Measurements from ENCODE around the gene SEMA4F. TPM values are rescaled to one million over a fixed set of nuclear protein-coding genes. Genes with fewer than 3 reads are reported as not detected.

The SEMA4F gene
- total RNA-seq, 2 experiments from 2014 or later = 6.8 to 7.3 TPM

GRCh38 chr2:74618410-74619083 lies 35.5 kb upstream of the SEMA4F start:
- POLR2A ChIA-PET = no interaction called here
- Mint-ChIP-seq H3K9me3 (no peaks in the 10 kb centered on the region), H3K4me3 (no peak overlapping the region), H3K4me1 (ENCODE audit: low read depth) (no peaks in the 10 kb centered on the region), H3K27me3 (peaks cover 27% of the 10 kb centered on the region), H3K27ac (no peak overlapping the region), H3K36me3 (ENCODE audit: low read depth) (no peaks in the 10 kb centered on the region)
- DNase-seq = no peak
- CTCF ChIA-PET = no interaction called here
- Histone ChIP-seq H3K36me3 (ENCODE audit: insufficient read depth, low read length) (no peaks in the 10 kb centered on the region), H3K27me3 (ENCODE audit: control insufficient read depth in 1 of 2, insufficient read depth in 2 of 2, low read length in 2 of 2) (peaks cover 8 to 25% of the 10 kb centered on the region in 2 experiments), H3K9me3 (ENCODE audit: control insufficient read depth in 1 of 2, insufficient read depth in 1 of 2, low read length in 2 of 2) (no peaks in the 10 kb centered on the region), H3K4me1 (ENCODE audit: insufficient read depth, low read length) (no peaks in the 10 kb centered on the region), H3K4me3 (ENCODE audit: low read length) (no peak overlapping the region), H3K27ac (ENCODE audit: low read depth in 1 of 2, low read length in 2 of 2) (no peak overlapping the region)
- no peak for TF ChIP-seq CTCF (IDR thresholded peaks at IDR 0.05)
- no peak for ATAC-seq (ENCODE audit: poor library complexity)
- intact Hi-C loops (cut with DNase I, micrococcal nuclease) = no loop called here

GRCh38 chr2:74619651-74620297 lies 34.3 kb upstream of the SEMA4F start:
- ATAC-seq (ENCODE audit: poor library complexity) = no peak
- no peaks in the 10 kb centered on the region for H3K36me3 ChIP-seq (ENCODE audit: insufficient read depth, low read length)
- H3K4me1 ChIP-seq (ENCODE audit: insufficient read depth, low read length) = no peaks in the 10 kb centered on the region
- peaks cover 2 to 13% of the 10 kb centered on the region in 2 experiments for H3K27me3 ChIP-seq (ENCODE audit: control insufficient read depth in 1 of 2, insufficient read depth in 2 of 2, low read length in 2 of 2)
- intact Hi-C loops (cut with DNase I, micrococcal nuclease) = no loop called here
- DNase-seq = no peak
- H3K27ac ChIP-seq (ENCODE audit: low read depth in 1 of 2, low read length in 2 of 2) = no peak overlapping the region
- peaks cover 15% of the 10 kb centered on the region for H3K27me3 Mint-ChIP-seq
- H3K27ac Mint-ChIP-seq = no peak overlapping the region
- ChIA-PET CTCF (no interaction called here), POLR2A (no interaction called here)
- no peaks in the 10 kb centered on the region for H3K36me3 Mint-ChIP-seq (ENCODE audit: low read depth)
- H3K4me3 Mint-ChIP-seq = no peak overlapping the region
- H3K9me3 ChIP-seq (ENCODE audit: control insufficient read depth in 1 of 2, insufficient read depth in 1 of 2, low read length in 2 of 2) = no peaks in the 10 kb centered on the region
- H3K4me3 ChIP-seq (ENCODE audit: low read length) = no peak overlapping the region
- H3K9me3 Mint-ChIP-seq = no peaks in the 10 kb centered on the region
- no peak for TF ChIP-seq CTCF (IDR thresholded peaks at IDR 0.05)
- H3K4me1 Mint-ChIP-seq (ENCODE audit: low read depth) = no peaks in the 10 kb centered on the region

GRCh38 chr2:74620671-74621070 lies 33.4 kb upstream of the SEMA4F start:
- Mint-ChIP-seq H3K27me3 (peaks cover 7% of the 10 kb centered on the region), H3K4me3 (no peak overlapping the region)

More at GRCh38 chr2:74620671-74621070, 33.4 kb upstream of the SEMA4F start:
- ATAC-seq (ENCODE audit: poor library complexity) = no peak
- Mint-ChIP-seq H3K36me3 (ENCODE audit: low read depth) (no peaks in the 10 kb centered on the region), H3K9me3 (no peaks in the 10 kb centered on the region), H3K4me1 (ENCODE audit: low read depth) (no peaks in the 10 kb centered on the region), H3K27ac (no peak overlapping the region)
- no peak overlapping the region for H3K4me3 ChIP-seq (ENCODE audit: low read length)
- no peaks in the 10 kb centered on the region for H3K9me3 ChIP-seq (ENCODE audit: control insufficient read depth in 1 of 2, insufficient read depth in 1 of 2, low read length in 2 of 2)
- no peak for TF ChIP-seq CTCF (IDR thresholded peaks at IDR 0.05)
- H3K27me3 ChIP-seq (ENCODE audit: control insufficient read depth in 1 of 2, insufficient read depth in 2 of 2, low read length in 2 of 2) = peaks cover 0 to 7% of the 10 kb centered on the region in 2 experiments
- no peaks in the 10 kb centered on the region for H3K4me1 ChIP-seq (ENCODE audit: insufficient read depth, low read length)
- no peak overlapping the region for H3K27ac ChIP-seq (ENCODE audit: low read depth in 1 of 2, low read length in 2 of 2)
- DNase-seq = no peak
- intact Hi-C loops (cut with DNase I, micrococcal nuclease) = no loop called here
- ChIA-PET CTCF (no interaction called here), POLR2A (no interaction called here)
- H3K36me3 ChIP-seq (ENCODE audit: insufficient read depth, low read length) = no peaks in the 10 kb centered on the region

Data from CD4-positive, alpha-beta T cell (primary cell).